A549 (cell line): ENCODE results near the gene MND1. TPM values are rescaled to one million over a fixed set of nuclear protein-coding genes. Genes with fewer than 3 reads are reported as not detected.

ENCODE experiments used
- polyA plus RNA-seq, 4 experiments: library from polyadenylated mRNA; depleted of rRNA in 3 of 4; stranded (reverse); fragments of >200 nt; fragmentation: RNase III in 1 of 4; extraction: RNeasy Plus Mini Kit Qiagen cat#74134 plus additional on column Dnase treatment in 1 of 4; gene quantifications; 2 replicates in 3 of 4; 3 replicates in 1 of 4; pipeline ENCODE4 v1.2.3, GENCODE V29; 2011 to 2017
- small RNA-seq, 6 experiments: library from RNA; depleted of rRNA; stranded (forward); fragments of <200 nt; gene quantifications; one replicate each; pipeline ENCODE3, GENCODE V24; 2012

The MND1 gene
- polyA plus RNA-seq, 2 of the 4 experiments (the other 2 are of a cell fraction), result 16.3 to 16.6 TPM

Small RNAs within 50 kb of the gene (small RNA-seq; reads per million reads assigned to genes)
- gene RN7SL419P, result 0 reads per million in 6 experiments

Other genes with a start within 250 kb of the MND1 start
- gene TRIM2, start 140.2 kb upstream of the MND1 start, polyA plus RNA-seq (2011; rRNA removed), result 0.92 and 1.0 TPM in 2 replicates
- 1.0 to 1.4 TPM (median 1.2 TPM) in 3 replicates for gene TRIM2, start 140.2 kb upstream of the MND1 start, polyA plus RNA-seq (2017; fragmentation: RNase III; extraction: RNeasy Plus Mini Kit Qiagen cat#74134 plus additional on column Dnase treatment)
- 5.0 and 6.3 TPM in 2 replicates for gene TMEM131L, start 121.7 kb downstream of the MND1 start, polyA plus RNA-seq (2011; rRNA removed)
- 3.4 to 4.5 TPM (median 3.9 TPM) in 3 replicates for gene TMEM131L, start 121.7 kb downstream of the MND1 start, polyA plus RNA-seq (2017; fragmentation: RNase III; extraction: RNeasy Plus Mini Kit Qiagen cat#74134 plus additional on column Dnase treatment)